Glutamatergic neuron (in vitro differentiated cells): ENCODE data around the gene ZMIZ1. TPM values are rescaled to one million over a fixed set of nuclear protein-coding genes. Genes with fewer than 3 reads are reported as not detected.
A peak's percentile ranks its signal among the peaks of the same experiment; 100 is the strongest.

Experiments used
- DNase-seq: peaks from one replicate; pipeline ENCODE4 v3.0.0; 2022
- H3K27ac Mint-ChIP-seq: one replicate; pipeline ENCODE4 v1.8.0; 2020; ENCODE audit warnings: mild to moderate bottlenecking, mixed read lengths, inconsistent platforms; ENCODE audit not compliant: unreplicated experiment
- H3K27me3 Mint-ChIP-seq: one replicate; pipeline ENCODE4 v1.8.0; 2020; ENCODE audit warnings: mild to moderate bottlenecking, moderate library complexity, mixed read lengths, inconsistent platforms; ENCODE audit not compliant: unreplicated experiment
- H3K36me3 Mint-ChIP-seq: one replicate; pipeline ENCODE4 v1.8.0; 2020; ENCODE audit warnings: mild to moderate bottlenecking, mixed read lengths, inconsistent platforms; ENCODE audit not compliant: unreplicated experiment
- H3K4me1 Mint-ChIP-seq: one replicate; pipeline ENCODE4 v1.8.0; 2020; ENCODE audit warnings: mild to moderate bottlenecking, low read depth, mixed read lengths, inconsistent platforms; ENCODE audit not compliant: unreplicated experiment
- H3K4me3 Mint-ChIP-seq: one replicate; pipeline ENCODE4 v1.8.0; 2020; ENCODE audit warnings: mild to moderate bottlenecking, mixed read lengths, inconsistent platforms; ENCODE audit not compliant: unreplicated experiment
- H3K9me3 Mint-ChIP-seq: one replicate; pipeline ENCODE4 v1.8.0; 2020; ENCODE audit warnings: mild to moderate bottlenecking, moderate library complexity, mixed read lengths, inconsistent platforms; ENCODE audit not compliant: unreplicated experiment
- total RNA-seq: library from RNA; stranded (reverse); fragmentation: NEBNext Ultra II Directional; extraction: Animal tissue kit (Norgen Biotek cat#: 25700); gene quantifications from one replicate; pipeline ENCODE4 v1.2.1, GENCODE V29; 2021; ENCODE audit not compliant: unreplicated experiment
- TF ChIP-seq, protein P1 (sequence below): fragments of 200-600 bp; sonication (generic); IDR thresholded peaks from one replicate; pipeline ENCODE4 v1.5.0; 2021; ENCODE audit not compliant: partially characterized antibody, unreplicated experiment

Gene ZMIZ1
- total RNA-seq, 1 donor from 2014 or later: 230 TPM

DNA sequence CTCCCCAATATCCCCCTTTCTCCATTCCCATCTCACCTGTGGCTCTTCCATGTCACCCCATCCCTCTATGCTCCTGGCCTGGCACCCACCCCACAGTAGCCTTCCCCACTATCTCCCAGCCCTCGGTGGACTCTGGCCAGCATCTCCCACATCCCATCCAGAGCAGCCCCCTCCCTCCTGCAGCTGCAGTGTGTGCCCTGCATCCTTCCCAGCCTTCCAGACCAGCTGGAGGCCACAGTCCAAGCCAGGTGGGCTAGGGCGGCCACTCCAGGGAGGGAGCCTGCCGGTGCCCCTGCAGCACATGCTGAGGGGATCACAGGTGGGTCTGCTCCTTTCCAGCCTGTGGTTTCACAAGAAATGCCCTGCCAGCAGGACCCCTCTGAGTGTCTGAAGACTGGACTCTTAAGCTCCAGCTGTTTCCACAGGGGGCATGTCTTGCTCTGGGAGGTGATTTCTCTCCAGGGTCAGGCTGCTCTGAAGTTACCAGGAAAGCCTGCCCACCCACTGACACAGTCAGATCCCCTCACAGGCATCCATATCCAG, 187.6 kb downstream of the ZMIZ1 start:
- TF ChIP-seq, protein P1, sequence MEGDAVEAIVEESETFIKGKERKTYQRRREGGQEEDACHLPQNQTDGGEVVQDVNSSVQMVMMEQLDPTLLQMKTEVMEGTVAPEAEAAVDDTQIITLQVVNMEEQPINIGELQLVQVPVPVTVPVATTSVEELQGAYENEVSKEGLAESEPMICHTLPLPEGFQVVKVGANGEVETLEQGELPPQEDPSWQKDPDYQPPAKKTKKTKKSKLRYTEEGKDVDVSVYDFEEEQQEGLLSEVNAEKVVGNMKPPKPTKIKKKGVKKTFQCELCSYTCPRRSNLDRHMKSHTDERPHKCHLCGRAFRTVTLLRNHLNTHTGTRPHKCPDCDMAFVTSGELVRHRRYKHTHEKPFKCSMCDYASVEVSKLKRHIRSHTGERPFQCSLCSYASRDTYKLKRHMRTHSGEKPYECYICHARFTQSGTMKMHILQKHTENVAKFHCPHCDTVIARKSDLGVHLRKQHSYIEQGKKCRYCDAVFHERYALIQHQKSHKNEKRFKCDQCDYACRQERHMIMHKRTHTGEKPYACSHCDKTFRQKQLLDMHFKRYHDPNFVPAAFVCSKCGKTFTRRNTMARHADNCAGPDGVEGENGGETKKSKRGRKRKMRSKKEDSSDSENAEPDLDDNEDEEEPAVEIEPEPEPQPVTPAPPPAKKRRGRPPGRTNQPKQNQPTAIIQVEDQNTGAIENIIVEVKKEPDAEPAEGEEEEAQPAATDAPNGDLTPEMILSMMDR: no peak
- Mint-ChIP-seq H3K9me3 (peaks cover 35% of the 10 kb centered on the region), H3K27ac (no peak overlapping the region), H3K4me1 (peaks cover 56% of the 10 kb centered on the region), H3K36me3 (no peaks in the 10 kb centered on the region), H3K4me3 (no peak overlapping the region), H3K27me3 (peaks cover 58% of the 10 kb centered on the region)
- no peak for DNase-seq

DNA sequence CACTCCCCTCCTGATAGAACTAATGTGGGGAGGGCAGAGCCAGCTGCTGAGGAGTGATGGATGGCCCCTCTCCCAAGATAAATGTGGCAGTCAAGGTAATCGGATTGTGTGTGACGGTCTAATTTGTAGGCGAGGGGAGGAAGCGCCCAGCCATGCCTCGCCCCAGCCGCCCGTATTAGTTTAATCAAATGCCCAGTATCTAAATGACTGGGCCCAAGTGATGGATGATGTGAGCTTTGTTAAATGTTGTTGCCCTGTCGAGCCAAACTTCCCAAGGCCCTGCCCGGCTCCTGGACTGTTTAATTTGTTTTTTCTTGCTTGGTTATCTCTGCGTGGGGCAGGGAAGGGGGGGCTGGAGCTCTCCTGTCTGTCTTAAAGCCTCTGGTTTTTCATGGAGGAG, 190.1 kb downstream of the ZMIZ1 start:
- peaks cover 63% of the 10 kb centered on the region for H3K4me1 Mint-ChIP-seq
- DNase-seq: no peak
- peaks cover 55% of the 10 kb centered on the region for H3K27me3 Mint-ChIP-seq
- H3K4me3 Mint-ChIP-seq: no peak overlapping the region
- H3K36me3 Mint-ChIP-seq: no peaks in the 10 kb centered on the region
- peaks cover 37% of the 10 kb centered on the region for H3K9me3 Mint-ChIP-seq
- TF ChIP-seq, protein P1: no peak
- H3K27ac Mint-ChIP-seq: peak overlapping the region; percentile 63

DNA sequence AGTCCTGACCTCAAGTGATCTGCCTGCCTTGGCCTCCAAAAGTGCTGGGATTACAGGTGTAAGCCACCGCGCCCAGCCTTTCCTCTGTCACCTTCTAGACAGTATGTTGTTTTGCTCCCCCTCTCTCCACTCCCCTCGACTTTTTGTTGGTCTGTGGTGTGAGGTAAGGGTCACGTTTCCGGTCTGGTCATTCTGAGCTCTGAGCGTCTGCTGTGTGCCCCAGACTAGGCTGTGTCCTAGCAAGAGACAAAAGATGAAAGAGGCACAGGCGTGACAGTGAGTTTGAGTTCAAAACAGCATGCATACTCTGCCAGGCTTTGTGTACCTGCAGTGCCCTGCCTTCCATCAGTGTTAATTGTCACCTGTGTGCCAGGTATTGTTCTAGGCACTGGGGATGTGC, 191.1 kb downstream of the ZMIZ1 start:
- no peak for DNase-seq
- Mint-ChIP-seq H3K27ac (peak overlapping the region; percentile 98), H3K27me3 (peaks cover 57% of the 10 kb centered on the region), H3K36me3 (no peaks in the 10 kb centered on the region), H3K9me3 (peaks cover 42% of the 10 kb centered on the region), H3K4me1 (peaks cover 70% of the 10 kb centered on the region), H3K4me3 (peak overlapping the region; percentile 33)
- TF ChIP-seq, protein P1: no peak

DNA sequence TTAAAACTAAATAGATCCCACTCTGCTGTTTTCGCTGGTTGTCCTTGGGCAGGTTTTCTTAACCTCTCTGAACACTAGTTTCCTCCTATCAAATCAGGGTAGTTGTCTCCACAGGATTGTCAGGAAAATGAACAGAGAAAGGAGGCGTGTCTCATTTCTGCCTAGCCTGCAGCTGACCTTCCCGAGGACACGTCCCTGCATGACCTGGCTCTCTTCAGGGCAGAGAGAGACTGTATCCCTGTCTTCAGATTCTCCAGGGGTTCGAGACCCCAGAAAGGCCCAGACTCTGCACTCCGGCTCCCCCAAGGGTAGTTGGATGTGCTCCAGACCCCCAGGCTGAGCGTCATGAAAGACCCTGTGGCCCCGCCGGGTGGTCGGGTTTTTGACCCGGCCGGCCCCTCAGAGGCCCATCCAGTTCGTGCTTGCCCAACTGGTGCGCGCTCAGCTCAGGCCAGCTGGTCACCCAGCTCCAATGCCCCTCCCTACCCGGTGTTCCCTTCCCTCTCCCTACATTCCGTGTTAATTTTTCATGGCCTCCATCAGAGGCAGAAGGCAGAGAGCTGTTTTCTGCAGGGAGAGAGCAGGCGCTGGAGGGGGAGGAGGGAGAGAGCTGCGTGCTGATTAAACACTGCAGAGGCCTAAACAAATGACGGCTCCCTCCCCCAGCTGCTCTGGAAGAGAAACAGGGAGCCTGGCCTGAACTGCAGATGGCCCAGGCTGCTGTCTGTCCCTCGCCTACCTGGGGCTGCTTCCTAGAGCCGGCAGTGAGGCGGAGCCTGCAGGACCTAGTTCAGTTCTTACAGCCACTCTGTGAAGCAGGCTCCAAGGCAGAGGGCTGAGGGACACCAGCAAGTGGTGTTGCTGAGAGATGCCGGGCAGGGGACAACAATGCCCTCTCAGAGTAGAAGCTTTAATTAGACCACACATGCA, 192.3 kb downstream of the ZMIZ1 start:
- DNase-seq: peak; percentile 86
- Mint-ChIP-seq H3K9me3 (peaks cover 50% of the 10 kb centered on the region), H3K4me1 (peaks cover 74% of the 10 kb centered on the region), H3K27ac (peak overlapping the region; percentile 98), H3K36me3 (no peaks in the 10 kb centered on the region), H3K27me3 (peaks cover 55% of the 10 kb centered on the region), H3K4me3 (peak overlapping the region; percentile 33)
- TF ChIP-seq, protein P1: no peak

DNA sequence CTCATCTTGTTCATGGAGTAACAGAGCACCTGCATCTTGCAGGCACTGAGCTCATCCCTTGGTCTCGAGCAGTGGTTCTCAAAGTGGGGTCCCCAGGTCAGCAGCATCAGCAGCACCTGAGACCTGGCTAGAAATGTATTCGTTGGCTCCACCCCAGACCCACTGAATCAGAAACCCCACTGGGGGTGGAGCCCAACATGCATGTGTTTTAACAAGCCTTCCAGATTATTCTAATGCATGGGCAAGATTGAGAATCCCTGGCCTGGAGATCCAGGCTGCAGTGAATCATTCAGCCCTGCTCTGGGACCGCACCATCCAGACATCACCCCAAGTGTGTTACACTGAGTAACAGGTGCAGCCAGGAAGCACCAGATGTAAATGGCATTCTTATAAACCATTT, 193.4 kb downstream of the ZMIZ1 start:
- TF ChIP-seq, protein P1: no peak
- no peak for DNase-seq
- peaks cover 78% of the 10 kb centered on the region for H3K4me1 Mint-ChIP-seq
- peak overlapping the region; percentile 33 for H3K4me3 Mint-ChIP-seq
- no peaks in the 10 kb centered on the region for H3K36me3 Mint-ChIP-seq
- H3K9me3 Mint-ChIP-seq: peaks cover 50% of the 10 kb centered on the region
- peaks cover 51% of the 10 kb centered on the region for H3K27me3 Mint-ChIP-seq
- H3K27ac Mint-ChIP-seq: peak overlapping the region; percentile 98
